Fibroblast of lung (primary cell): ENCODE measurements around the gene CALY. TPM values are rescaled to one million over a fixed set of nuclear protein-coding genes. Genes with fewer than 3 reads are reported as not detected.
A peak's percentile ranks its signal among the peaks of the same experiment; 100 is the strongest.

ENCODE experiments used
- DNase-seq, 2 donors: peaks; one replicate each; pipeline versions ENCODE4 v3.0.0 to v3.0.0-alpha.2; 2010; ENCODE audit warnings: low read depth in 2 of 2
- H2AFZ ChIP-seq: 2 replicates; pipeline ENCODE4 v1.5.1; 2012; ENCODE audit warnings: low read length, control low read depth, inconsistent platforms
- H3K27ac ChIP-seq: 2 replicates; pipeline ENCODE4 v1.5.1; 2011; ENCODE audit warnings: low read length, control low read depth; ENCODE audit not compliant: insufficient read depth
- H3K27me3 ChIP-seq: 2 replicates; pipeline ENCODE4 v1.5.1; 2011; ENCODE audit warnings: mild to moderate bottlenecking, low read length; ENCODE audit not compliant: control insufficient read depth, insufficient read depth
- H3K36me3 ChIP-seq: 2 replicates; pipeline ENCODE4 v1.5.1; 2011; ENCODE audit warnings: low read length; ENCODE audit not compliant: control insufficient read depth, insufficient read depth
- H3K4me1 ChIP-seq: 2 replicates; pipeline ENCODE4 v1.5.1; 2011; ENCODE audit warnings: low read length; ENCODE audit not compliant: control insufficient read depth, insufficient read depth; ENCODE audit errors: extremely low read depth
- H3K4me2 ChIP-seq: 2 replicates; pipeline ENCODE4 v1.5.1; 2011; ENCODE audit warnings: low read length, control low read depth; ENCODE audit not compliant: insufficient read depth; ENCODE audit errors: extremely low read depth
- H3K4me3 ChIP-seq, 4 experiments: fragments of 200-600 bp in 1 of 4; sonication (generic) in 1 of 4; replicated peaks in 1 of 4; 2 replicates each; pipeline ENCODE4 v1.5.1; 2011 to 2016; ENCODE audit warnings: low read length in 4 of 4, low read depth in 3 of 4, mild to moderate bottlenecking in 3 of 4, control low read depth in 2 of 4, inconsistent platforms in 1 of 4, mixed read lengths in 1 of 4; ENCODE audit not compliant: insufficient read depth in 1 of 4; ENCODE audit errors: control extremely low read depth in 1 of 4
- H3K79me2 ChIP-seq: 2 replicates; pipeline ENCODE4 v1.5.1; 2012; ENCODE audit warnings: mild to moderate bottlenecking, low read length, inconsistent platforms; ENCODE audit not compliant: control insufficient read depth, insufficient read depth
- H3K9ac ChIP-seq: 2 replicates; pipeline ENCODE4 v1.5.1; 2011; ENCODE audit warnings: mild to moderate bottlenecking, low read length, control low read depth; ENCODE audit not compliant: insufficient read depth
- H3K9me3 ChIP-seq: 2 replicates; pipeline ENCODE4 v1.5.1; 2012; ENCODE audit warnings: low read depth, low read length; ENCODE audit not compliant: control insufficient read depth, insufficient read depth
- H4K20me1 ChIP-seq: 2 replicates; pipeline ENCODE4 v1.5.1; 2011; ENCODE audit warnings: low read length; ENCODE audit not compliant: control insufficient read depth, insufficient read depth; ENCODE audit errors: extremely low read depth
- EZH2 ChIP-seq: IDR thresholded peaks from 2 replicates; pipeline ENCODE4 v1.5.1; 2012; ENCODE audit warnings: low read length, control low read depth, mild to moderate bottlenecking; ENCODE audit errors: missing control alignments
- polyA plus RNA-seq, 2 donors: library from polyadenylated mRNA; depleted of rRNA in 1 of 2; stranded (reverse) in 1 of 2; unstranded in 1 of 2; fragments of >200 nt; gene quantifications; 2 replicates each; pipeline ENCODE4 v1.2.1, GENCODE V29; 2011 to 2012; ENCODE audit warnings: missing spikeins in 1 of 2
- total RNA-seq: library from RNA; depleted of rRNA; stranded (reverse); fragments of >200 nt; gene quantifications from 2 replicates; pipeline ENCODE4 v1.2.1, GENCODE V29; 2014
- TF ChIP-seq, protein P1 (sequence below), 2 donors: IDR thresholded peaks in 1 of 2; conservative IDR thresholded peaks in 1 of 2; 1 replicate in 1 of 2; 2 replicates in 1 of 2; pipeline ENCODE4 v1.5.1; 2011 to 2012; ENCODE audit warnings: low read length in 2 of 2, control low read depth in 1 of 2, inconsistent platforms in 1 of 2, low read depth in 1 of 2, mild to moderate bottlenecking in 1 of 2

Gene CALY
- total and polyA plus RNA-seq, 2 donors (not counting 1 experiment from before 2014, with no cell fraction given), result not detected

DNA sequence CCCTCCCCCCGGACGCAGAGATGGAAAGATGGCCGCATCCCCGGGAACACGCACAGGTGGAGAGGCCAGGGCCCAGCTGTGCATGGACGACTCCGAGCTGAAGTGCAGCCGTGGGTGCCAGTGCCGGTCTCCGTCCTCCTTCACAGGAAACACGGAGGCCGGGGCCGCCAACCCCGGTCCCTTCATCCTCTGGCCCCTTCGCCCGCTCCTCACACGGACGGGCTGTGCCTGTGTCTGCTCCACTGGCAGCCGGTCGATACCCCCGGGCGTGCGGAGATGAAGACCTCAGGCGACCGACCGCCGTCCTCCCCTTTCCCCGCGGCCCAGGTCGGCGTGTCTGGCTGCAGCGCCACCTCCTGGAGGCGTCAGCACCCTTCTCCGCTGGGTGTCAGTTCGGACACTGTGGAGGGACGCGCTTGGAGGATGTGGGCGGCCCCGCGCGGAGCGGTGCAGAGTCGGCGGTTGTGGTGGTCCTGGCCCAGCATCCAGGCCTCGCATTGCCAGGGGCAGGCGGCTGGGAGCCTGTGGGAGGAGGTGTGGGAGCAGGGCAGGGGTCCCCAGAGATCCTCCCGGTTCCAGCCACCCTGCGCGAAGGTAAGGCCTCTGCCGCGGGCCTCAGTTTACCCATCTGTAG, 18.1 kb downstream of the CALY start:
- H3K4me2 ChIP-seq, result peak overlapping the region; percentile 87
- no peaks in the 10 kb centered on the region for H3K36me3 ChIP-seq
- no peaks in the 10 kb centered on the region for H4K20me1 ChIP-seq
- H3K4me3 ChIP-seq, result peak overlapping the region; percentile 37 to 52 (median 50)
- no peak overlapping the region for H3K27ac ChIP-seq
- H2AFZ ChIP-seq, result peak overlapping the region; percentile 69
- H3K4me1 ChIP-seq, result no peaks in the 10 kb centered on the region
- no peaks in the 10 kb centered on the region for H3K9me3 ChIP-seq
- H3K79me2 ChIP-seq, result no peaks in the 10 kb centered on the region
- DNase-seq, result peak; percentile 46 to 47
- H3K9ac ChIP-seq, result peak overlapping the region; percentile 37
- TF ChIP-seq, protein P1, sequence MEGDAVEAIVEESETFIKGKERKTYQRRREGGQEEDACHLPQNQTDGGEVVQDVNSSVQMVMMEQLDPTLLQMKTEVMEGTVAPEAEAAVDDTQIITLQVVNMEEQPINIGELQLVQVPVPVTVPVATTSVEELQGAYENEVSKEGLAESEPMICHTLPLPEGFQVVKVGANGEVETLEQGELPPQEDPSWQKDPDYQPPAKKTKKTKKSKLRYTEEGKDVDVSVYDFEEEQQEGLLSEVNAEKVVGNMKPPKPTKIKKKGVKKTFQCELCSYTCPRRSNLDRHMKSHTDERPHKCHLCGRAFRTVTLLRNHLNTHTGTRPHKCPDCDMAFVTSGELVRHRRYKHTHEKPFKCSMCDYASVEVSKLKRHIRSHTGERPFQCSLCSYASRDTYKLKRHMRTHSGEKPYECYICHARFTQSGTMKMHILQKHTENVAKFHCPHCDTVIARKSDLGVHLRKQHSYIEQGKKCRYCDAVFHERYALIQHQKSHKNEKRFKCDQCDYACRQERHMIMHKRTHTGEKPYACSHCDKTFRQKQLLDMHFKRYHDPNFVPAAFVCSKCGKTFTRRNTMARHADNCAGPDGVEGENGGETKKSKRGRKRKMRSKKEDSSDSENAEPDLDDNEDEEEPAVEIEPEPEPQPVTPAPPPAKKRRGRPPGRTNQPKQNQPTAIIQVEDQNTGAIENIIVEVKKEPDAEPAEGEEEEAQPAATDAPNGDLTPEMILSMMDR (conservative IDR thresholded peaks at IDR 0.05 in 1 of 2, IDR thresholded peaks at IDR 0.05 in 1 of 2; ENCODE audit: low read depth in 1 of 2, low read length in 2 of 2), result peak; percentile 46 to 72
- no peak for TF ChIP-seq EZH2
- no peaks in the 10 kb centered on the region for H3K27me3 ChIP-seq

DNA sequence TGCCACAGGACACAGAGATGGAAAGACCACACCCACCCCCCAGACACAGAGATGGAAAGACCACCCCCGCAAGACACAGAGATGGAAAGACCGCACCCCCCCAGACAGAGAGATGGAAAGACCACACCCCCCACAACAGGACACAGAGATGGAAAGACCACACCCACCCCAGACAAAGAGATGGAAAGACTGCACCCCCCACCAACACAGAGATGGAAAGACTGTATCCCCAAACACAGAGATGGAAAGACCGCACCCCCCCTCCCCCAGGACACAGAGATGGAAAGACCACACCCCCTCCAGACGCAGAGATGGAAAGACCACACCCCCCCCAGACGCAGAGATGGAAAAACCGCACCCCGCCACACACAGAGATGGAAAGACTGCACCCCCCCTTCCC, 20.0 kb downstream of the CALY start:
- TF ChIP-seq EZH2, result no peak
- TF ChIP-seq, protein P1 (conservative IDR thresholded peaks at IDR 0.05 in 1 of 2, IDR thresholded peaks at IDR 0.05 in 1 of 2; ENCODE audit: low read depth in 1 of 2, low read length in 2 of 2), result no peak
- no peaks in the 10 kb centered on the region for H3K27me3 ChIP-seq
- H3K4me3 ChIP-seq, result no peak overlapping the region
- H3K36me3 ChIP-seq, result no peaks in the 10 kb centered on the region
- no peak overlapping the region for H2AFZ ChIP-seq
- H3K79me2 ChIP-seq, result no peaks in the 10 kb centered on the region
- no peaks in the 10 kb centered on the region for H3K9me3 ChIP-seq
- no peak overlapping the region for H3K4me2 ChIP-seq
- H4K20me1 ChIP-seq, result no peaks in the 10 kb centered on the region
- no peak overlapping the region for H3K27ac ChIP-seq
- H3K4me1 ChIP-seq, result no peaks in the 10 kb centered on the region
- no peak overlapping the region for H3K9ac ChIP-seq
- DNase-seq, result no peak

DNA sequence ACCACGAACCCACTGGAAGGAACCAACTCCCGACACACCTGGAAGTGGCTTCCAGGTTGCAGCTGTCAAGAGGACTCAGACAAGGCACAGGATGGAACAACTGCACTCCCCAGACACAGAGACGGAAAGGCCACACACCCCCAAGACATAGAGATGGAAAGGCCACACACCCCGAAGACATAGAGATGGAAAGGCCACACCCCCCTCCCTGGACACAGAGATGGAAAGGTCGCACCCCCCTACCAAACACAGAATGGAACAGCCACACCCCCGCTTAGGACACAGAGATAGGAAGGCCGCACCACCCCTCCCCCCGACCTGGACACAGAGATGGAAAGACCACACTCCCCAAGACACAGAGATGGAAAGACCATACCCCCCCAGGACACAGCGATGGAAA, 20.4 kb downstream of the CALY start:
- no peaks in the 10 kb centered on the region for H3K36me3 ChIP-seq

More for the DNA sequence above, 20.4 kb downstream of the CALY start:
- Histone ChIP-seq H3K79me2 (no peaks in the 10 kb centered on the region), H3K9ac (no peak overlapping the region), H3K4me2 (no peak overlapping the region), H3K9me3 (no peaks in the 10 kb centered on the region), H3K4me1 (no peaks in the 10 kb centered on the region), H3K4me3 (no peak overlapping the region), H2AFZ (no peak overlapping the region), H4K20me1 (no peaks in the 10 kb centered on the region), H3K27me3 (no peaks in the 10 kb centered on the region), H3K27ac (no peak overlapping the region)
- TF ChIP-seq, protein P1 (conservative IDR thresholded peaks at IDR 0.05 in 1 of 2, IDR thresholded peaks at IDR 0.05 in 1 of 2; ENCODE audit: low read depth in 1 of 2, low read length in 2 of 2), result no peak
- TF ChIP-seq EZH2, result no peak
- DNase-seq, result no peak
